NCI-H1436 treated with DMSO at 0.1 percent for 48 hours (cell line): ENCODE measurements around the gene SERTAD2.

ENCODE experiments used
- DNase-seq: peaks from one replicate; lab custom pipeline; 2025; lab: John Stamatoyannopoulos, UW

SERTAD2 gene

DNA sequence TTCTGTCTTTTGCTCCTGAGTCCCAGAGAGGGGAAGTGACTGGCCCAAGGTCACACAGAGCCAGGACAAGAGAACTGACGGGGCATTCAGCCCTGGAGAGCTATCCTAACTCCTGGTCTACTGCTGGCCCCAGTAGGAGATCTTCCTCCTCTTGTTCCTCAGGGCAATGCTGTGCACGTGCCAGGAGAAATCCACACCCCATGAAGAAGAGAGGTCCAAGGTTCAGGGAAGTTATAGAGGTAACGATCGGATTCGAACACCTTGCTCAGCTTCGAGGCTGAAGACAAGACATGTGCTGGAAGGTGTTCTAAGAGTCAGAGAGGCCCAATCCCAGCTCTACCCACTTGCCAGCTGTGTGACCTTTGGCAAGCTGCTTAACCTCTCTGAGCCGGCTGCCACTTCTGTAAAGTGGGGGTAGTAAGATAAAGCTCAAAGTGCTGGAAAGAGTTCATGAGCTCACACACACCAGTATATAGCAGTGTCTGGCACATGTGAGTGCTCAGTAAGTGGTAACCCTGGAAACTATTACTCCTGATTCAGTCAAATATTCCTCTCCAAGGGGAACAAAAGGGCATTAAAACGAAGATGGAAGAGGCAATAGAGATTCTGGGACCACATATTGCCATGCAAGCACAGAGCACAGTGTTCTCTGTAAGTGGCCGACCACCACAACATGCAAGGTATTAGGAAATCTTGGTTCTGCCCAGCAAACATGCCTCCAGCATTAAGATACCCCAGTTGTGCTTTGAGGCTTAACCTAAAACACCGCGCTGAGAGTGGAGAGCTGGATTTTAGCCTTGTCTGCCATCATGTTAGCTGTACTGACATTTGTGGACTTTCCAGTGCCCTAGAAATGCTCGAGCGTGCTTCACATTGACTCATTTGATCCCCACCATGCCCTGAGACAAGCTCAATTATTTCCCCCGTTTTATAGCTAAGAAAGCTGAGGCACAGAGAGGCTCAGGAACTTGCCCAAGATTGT lies 25.6 kb downstream of the SERTAD2 start:
- no peak for DNase-seq

DNA sequence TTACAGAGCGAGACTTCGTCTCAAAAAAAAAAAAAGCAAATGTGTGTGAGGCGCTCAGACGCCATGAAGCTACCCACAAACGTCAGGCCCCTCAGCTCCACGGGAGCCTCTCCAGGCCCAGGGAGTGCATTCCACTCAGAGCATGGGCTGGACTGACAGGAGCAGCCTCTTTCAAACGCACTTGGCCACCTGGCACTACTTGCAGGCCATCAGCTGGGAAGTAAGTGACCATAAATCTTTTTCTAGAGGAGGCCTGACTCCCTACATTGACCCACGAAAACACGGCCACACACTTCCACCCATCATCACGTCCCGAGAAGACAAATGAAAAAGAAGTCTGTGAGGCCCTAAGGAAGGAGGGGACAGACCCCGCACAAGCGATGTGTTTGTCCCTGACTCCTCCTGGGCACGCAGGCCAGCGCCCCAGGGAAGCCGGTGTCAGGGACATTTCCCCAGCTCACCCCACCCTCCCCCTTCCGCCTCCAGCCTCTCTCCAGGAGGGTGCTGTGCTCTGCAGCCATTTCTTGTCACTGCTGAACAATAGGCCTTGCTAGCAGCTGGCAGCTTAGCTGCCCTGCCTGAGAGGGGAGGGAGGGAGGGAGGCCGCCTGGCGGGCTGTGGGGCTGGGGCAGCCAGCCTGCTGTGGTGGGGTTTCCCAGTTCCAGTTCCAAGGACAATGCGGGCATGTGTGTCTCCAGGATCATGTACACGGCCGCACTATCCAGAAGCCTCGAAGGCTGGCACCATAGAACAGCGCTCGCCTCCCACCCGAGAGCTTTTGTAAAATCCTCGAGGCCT lies 26.6 kb downstream of the SERTAD2 start:
- no peak for DNase-seq

DNA sequence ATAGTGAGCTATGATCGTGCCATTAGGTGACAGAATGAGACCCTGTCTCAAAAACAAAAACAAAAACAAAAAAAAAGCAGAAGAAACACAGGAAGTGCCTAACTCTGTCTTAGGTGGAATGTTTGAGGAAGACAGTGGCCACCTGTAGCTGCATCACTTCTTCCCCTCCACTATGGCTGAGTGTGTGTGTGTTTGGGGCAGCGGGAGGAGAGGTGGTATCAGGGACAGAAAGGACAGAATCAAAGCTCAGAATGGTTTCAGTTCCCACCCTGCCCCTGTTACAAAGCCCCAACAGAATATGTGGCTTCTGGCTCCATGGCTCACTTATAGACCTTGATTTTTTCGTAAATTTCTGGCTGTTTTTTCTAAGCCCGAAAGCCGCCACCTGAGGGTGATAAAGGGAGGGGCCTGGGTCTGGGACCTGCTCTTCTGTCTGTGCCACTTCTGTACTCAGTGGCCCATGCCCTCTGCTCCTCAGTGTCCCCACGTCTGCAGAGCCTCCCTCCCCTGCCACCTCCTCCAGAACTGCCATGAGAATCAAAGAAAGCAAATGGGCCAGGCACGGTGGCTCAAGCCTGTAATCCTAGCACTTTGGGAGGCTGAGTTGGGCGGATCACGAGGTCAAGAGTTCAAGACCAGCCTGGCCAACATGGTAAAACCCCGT lies 27.4 kb downstream of the SERTAD2 start:
- no peak for DNase-seq

DNA sequence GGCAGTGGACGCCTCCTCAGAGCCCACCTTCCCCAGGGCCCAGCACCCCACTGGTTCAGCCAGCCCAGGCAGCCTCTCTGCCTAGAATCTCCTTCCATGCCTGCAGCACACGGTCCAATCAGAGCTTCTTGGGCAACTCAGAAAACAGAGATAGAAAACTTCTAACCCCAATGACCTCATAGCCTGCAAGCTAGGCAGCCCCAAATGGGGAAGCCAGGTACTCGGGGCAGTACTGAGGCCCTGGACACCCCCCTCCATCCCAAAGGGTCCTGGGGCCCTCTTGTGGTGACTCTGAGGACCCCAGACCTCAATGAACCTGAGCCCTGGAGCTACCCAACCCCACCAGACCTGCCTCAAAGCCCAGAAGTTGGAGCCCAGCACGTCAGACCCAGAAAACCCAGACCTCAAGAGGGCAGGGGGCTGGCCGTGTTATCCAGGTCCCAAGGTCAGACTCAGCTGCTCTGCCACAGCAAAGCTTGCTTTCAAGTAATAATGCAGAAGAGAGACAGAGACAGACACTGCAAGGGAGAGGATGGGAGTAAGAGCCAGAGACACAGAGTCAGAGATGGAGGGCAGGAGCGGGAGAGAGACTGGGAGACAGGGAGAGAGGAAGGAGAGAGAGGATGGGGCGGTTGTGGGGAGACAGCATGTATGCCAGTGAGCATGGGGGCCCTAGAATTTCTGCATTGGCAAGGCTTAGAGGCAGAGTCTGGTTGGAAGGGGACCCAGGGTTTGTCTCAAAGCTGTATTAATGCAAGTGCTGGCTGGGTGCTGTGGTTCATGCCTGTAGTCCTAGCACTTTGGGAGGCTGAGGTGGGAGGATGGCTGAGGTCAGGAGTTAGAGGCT lies 28.2 kb downstream of the SERTAD2 start:
- no peak for DNase-seq

DNA sequence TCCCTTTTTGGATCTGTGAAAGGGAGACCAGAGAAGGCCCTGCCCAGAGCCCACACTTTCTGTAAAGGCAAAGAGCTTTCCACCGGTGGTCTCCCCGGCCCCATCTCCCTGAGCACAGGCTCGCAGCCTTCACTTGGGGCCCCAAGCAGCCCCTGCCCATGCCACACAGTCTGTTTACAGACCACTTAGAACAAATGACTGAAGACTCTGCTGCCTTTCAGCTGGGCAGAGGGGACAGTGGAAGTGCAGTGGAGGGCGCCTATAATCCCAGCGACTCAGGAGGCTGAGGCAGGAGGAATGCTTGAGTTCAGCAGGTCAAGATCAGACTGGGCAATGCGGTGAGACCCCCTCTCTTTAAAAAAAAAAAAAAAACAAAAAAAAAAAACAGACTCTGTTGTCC lies 28.9 kb downstream of the SERTAD2 start:
- DNase-seq: no peak

DNA sequence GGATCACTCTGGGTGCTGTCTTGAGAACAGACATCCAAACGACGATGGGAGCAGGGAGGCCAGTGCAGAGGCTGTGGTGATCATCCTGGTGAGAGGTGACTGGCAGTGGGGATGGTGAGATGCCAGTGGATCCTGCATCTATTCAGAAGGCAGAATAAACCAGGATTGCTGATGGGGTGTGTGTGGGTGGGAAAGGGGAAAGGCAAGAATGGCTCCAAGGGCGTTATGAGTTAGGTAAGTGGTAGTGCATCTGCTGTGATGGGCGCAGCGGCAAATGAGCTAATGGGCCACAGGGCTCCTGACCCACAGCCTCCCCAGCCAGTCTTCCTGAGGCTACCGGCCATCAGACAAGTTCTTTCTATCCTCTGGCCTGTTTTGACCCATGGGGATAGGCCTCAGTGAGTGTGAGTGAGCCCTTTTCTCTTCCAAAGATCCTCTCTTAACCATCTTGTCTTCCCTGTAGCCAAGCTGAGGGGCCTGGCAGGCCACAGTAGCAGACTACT lies 29.6 kb downstream of the SERTAD2 start:
- DNase-seq: no peak

DNA sequence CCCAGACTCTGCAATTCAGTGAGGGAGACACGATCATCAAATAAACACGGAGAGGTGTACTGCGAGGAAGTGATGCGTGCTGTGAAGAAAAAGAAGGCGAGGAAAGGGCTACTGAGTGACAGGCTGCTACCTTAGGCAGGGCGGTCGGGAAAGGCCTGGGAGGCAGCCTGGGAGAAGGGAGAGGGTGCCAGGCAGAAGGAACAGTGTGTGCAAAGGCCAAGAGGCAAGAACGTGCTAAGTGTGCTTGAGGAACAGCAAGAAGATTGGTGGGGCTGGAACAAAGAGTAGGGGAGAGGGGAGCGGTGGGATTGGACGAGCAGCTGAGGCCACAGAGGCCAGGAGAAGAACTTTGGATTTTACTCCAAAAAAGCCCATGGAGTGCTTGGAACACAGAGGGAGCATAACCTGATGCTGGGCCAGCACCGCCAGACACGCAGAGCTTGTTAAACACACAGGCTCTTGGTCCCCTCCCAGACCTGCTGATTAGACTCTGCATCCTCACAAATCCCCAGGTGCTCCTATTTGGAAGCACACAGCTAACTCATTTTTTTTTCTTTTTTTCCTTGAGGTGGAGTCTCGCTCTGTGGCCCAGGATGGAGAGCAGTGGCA lies 30.4 kb downstream of the SERTAD2 start:
- no peak for DNase-seq

DNA sequence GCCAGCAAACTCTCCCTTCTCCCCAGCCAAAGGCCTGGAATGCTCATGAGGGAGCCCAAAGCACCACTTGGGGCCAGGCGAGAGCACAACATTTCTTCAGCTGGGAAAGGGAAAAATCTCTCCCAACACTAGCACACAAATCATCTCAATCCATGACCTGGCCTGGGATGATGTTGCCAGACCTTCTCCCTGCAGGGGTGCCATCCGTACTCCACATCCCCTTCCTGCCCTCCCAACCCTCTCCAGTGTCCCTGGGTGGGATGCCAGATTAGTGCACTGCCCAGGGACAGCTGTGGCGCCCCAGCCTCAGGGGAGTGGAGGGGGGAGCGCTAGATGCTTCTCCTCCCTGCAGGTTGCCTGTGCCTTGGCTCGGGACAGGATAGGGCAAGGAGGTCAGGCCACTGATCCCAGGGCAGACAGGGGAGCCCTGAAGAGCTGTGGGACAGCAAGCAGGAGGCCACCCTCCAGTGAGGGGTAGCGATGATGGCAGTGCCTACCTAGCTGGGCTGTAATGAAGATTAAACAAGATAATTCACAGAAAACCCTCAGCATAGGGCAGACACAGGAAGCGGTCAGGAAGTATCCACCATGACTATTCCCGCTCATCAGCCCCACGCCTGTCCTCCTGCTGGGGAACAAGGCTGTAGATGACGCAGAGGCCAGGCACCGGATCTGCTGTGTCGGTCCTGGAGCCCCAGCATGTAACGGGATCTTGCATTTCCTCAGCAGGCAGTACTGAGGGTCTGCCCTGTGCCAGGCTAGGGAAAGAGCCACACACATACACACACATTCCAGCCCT lies 31.1 kb downstream of the SERTAD2 start:
- no peak for DNase-seq

DNA sequence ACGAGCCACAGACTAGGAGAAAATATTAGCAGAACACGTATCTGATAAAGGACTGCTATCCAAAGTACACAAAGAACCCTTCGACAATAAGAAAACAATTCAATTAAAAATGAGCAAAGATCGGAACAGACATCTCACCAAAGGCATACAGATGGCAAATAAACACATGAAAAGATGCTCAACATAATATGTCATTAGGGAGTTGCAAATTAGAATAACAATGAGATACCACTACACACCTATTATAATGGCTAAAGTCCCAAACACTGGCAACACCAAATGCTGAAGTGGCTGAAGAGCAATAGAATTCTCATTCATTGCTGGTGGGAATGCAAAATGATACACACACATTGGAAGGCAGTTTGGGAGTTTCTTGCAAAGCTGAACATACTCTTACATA lies 33.1 kb downstream of the SERTAD2 start:
- no peak for DNase-seq

DNA sequence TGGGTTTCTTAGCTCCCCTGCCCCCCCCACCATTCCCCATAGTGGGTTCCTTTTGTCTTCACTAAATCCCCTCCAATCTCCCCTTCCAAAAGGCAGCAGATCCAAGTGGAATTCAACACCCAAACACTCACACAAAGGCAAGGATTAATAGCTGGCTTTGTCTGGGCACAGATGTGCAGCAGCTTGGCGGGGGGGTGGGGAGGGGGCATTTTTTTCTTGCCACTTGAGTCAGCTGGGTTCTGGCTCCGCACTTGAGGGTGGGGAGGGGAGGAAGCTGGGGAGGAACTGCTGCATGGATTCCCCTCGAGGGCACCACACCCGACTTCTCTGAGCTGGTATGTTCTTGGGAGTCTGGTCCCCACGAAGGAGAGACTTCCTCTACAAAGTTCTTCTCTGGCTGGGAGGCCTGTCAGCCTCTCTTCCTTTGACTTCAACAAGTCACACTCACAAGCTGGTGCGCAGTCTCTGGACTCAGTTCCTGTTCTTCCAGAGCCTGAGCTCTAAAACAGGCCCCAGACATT lies 36.0 kb downstream of the SERTAD2 start:
- DNase-seq: no peak

DNA sequence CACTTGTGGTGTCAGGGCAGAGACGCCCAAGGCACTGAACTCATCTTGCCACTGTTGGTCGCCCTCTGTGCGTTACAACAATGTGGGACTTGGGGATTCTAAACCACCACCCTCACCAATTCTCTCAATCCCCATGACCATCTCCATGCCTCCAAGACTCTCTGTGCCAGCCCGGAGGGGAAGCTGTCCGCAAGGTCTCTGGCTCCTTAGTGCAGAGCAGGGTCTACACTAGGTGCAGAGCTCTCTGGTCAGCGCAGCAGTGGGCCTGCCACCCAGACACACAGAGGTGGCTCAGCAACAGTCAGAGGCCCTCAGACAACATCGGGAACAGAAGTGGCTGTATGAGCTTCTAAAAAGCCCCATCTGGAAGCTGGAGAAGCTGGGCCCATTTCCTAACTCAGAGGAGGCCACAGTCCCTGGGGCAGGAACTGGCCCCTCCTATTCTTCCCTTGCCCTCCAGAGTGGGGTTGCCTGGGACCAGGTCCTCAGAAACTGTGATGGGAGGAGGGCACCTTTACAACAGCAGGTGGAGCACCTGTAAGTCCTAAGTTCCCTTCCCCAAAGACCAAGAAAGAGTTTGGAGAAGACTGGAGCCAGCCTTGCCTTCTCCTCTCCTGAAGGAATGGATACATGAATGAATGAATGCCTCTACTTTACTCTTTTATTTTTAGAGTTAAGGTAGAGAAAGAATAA lies 37.7 kb downstream of the SERTAD2 start:
- DNase-seq: no peak

DNA sequence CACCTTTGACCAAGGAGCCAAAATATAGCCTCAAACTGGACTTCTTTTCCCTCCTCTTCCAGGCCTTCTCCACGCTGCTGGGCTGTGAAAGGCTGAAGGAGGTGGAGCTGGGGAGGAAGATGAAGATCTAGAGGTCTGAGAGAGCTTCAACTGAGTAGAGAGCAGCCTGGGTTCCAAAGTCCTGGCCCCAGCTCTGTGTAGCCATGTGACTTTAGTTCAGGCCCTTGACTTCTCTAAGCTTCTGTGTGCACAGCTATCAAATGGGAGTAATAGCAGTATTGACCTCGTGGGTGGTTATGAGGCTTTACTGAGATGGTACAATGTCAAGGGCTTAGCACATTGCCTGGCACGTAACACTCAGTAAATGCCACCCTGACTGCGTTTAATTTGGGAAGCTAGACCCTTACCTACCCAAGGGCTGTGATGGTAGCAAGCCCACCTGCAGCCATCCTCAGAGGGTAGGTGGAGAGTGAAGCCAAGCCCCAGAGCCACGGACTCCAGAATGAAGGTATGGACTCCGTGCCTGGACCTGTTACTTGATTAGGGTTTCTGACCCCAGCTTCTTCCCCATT lies 38.4 kb downstream of the SERTAD2 start:
- DNase-seq: no peak

DNA sequence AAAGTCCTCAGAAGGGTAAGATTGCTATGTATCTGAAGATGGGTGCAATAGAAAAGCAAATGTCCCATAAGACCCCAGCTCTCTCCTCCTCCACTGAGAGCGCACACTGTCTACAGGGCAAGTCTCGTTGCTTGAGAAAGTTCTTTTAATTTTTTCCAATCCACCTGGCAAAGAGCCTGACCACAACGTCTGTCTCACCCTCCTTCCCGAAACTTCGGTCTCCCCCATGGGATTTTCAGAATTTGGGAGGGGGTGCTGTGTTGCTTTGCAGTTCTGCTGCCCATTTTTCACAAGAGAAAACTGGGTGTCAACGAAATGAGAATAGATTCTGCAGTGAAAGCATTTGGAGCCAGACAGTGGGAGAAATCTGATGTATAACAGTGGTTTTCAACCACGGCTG lies 40.4 kb downstream of the SERTAD2 start:
- DNase-seq: no peak

DNA sequence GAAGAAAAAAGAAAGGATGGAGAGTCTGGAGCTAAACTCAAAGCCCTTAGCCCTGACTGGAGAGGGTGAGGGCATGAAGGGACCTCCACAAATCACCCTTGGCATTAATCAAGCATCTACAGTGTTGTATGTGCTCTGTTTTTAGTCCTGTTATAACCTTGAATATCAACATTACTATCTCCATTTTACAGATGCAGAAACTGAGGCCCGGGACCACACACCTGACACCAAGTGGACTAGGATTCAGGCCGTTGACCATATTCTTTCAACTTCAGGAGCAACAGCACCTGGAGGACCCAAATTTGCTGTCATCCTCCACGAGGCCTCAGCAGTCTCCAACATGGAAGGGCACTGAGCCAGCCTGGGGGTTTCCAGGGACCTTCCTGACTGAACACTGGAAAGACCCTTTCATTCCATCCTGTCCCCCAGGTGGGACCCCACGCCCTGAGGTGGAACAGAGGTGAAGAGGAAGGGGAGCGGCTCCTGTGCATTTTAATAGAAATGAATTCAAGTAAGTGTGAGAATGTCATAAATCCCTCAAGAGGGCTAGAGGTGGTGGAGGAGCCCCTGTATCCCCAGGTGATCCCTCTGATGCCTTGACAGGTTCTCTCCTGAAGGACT lies 41.0 kb downstream of the SERTAD2 start:
- DNase-seq: no peak

DNA sequence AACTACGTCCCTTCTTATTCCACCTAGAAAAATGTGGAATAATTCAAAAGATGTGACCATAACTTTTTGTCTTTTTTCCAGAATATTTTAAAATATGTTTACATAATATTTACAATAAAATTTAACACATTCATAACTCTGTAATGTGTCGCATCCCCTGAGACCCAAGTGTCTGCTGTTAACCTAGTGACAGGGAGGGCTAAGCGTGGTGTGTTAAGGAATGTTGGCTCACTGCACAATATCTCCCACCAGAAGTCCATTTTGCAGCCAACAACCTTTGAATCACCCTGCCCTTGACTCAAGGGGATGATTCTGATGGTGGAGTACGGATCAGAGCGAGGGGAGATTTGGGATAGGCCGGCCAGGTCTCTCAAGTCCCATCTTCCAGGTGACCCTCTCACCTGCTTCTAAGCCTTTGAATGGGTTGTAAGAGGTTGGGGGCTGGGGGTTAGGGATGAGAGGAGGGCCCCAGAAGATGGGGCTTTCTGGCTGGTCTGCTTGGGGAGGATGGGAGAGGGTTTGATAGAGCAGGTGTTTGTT lies 43.3 kb downstream of the SERTAD2 start:
- no peak for DNase-seq

DNA sequence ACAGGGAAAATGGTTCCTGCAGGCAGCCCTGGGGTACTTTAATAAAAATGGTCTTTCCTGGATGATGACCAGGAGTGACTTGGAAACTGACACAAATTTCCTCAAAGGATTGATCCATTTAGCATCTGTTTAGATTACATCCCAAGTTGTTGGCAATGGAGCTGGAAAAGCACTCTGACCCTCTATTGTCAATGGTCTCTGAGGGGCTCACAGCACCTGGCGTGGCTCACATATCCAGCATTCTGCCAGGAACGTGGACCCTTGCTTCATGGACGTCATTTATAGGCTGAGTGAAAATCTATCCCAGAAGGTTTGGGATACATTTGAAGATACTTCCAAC lies 43.8 kb downstream of the SERTAD2 start:
- no peak for DNase-seq

DNA sequence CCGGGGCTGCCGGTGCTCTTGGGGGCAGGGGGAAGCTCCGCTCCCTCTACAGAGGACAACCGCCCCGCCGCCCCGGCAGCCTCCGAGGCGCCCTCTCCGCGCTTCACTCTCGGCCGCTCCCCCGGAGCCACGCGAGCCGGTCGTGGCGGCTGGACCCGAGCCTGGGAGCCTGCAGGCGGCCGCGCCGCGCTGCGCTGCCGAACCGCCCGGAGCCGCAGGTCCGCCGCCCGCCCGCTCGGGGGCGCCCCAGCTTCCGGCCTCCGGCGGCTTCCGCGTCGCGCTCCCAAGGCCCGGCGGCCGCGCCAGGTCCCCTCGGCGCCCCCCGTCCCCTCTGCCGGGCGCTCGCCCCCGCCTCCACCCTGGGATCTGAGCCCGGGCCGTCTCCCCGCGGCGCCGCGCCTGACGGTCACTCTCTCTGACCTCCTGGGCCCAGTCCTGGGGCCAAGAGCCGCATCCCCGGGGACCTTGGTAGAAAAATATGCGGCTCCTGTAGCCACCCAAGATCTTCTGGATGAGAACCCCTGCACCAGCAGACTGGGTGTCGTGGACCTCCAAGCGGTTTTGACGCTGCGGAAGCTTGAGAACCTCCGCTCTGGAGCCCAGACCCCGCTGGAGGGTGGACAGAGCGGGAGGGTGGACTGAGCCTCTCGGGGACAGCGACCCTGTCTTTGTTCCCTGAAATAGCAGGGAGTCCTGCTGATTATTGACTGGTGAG lies 44.3 kb downstream of the SERTAD2 start:
- DNase-seq: no peak

DNA sequence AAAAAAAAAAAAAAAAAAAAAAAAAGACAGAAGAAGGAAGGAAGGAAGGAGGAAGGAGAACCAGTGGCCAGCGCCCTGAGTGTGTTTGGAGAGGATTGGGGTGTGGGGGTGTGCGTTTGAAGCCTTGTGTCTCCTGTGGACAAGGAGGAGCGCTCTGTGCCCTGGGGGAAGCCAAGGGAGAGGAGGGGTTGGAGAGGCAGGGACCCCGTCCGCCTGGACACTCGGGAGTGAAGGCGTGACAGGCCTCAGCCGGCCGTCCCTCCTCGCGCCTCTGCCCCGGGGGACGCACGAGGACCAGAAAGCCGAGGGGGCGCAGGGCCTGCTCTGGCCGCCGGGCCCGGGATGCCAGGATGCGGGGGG lies 44.9 kb downstream of the SERTAD2 start:
- no peak for DNase-seq
